ENCODE results near the gene TXNDC8.
A peak's percentile ranks its signal among the peaks of the same experiment; 100 is the strongest.
"Not testable (repeated sequence)": the region's sequence is repeated elsewhere in the genome, so short reads cannot be mapped to it uniquely, and the experiment has no call there.

The TXNDC8 gene

DNA sequence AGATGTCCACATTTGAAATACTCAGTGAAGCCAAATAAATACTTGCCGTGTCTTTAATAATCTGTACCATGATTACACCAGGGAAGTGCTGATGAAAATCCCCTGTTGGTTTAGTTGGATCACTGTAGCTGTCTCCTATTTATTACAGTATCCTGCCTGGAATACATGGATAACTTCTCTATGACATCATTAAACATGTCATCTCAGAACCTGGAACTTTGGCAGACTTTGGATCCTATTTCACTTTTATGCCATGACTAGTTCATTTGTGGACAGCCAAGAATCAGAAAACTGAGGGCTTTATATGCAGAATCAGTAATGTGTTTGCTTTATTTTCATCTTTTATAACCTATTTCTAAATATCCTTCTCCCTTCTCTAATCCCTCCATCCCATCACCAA lies at the start of gene TXNDC8:
TXNDC8 (minus strand) TSS at position 137 of the 400 bp plus-strand sequence.
- ATAC-seq (no peak), DNase-seq (no peak)
- Mint-ChIP-seq H3K27ac (no peak within 1 kb of the TSS), H3K27me3 (peaks cover 2% of the 10 kb centered on the region), H3K36me3 (ENCODE audit: low read depth) (no peaks in the 10 kb centered on the region), H3K9me3 (no peaks in the 10 kb centered on the region), H3K4me1 (peaks cover 2% of the 10 kb centered on the region), H3K4me3 (no peak within 1 kb of the TSS)

DNA sequence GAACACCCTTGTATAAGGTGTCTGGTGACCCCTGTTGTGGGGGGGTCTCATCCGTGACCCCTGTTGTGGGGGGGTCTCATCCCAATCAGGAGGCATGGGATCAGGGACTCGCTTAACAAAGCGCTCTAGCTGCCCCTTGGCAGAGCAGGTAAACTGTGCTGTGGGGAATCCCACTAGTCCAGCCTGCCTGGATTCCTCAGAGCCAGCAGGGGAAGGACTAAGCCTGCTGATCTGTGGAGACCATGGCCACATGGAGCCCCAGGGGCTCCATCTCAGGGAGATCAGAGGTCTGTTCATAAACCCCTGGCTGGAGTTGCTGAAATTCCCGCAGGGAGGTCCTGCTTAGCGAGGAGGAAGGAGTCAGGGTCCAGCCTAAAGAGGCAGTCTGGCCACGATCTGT lies 45.8 kb upstream of the TXNDC8 start:
- ATAC-seq: no peak
- no peak for DNase-seq
- Mint-ChIP-seq H3K27ac (no peak overlapping the region), H3K4me1 (no peaks in the 10 kb centered on the region), H3K27me3 (peaks cover 5% of the 10 kb centered on the region), H3K4me3 (no peak overlapping the region), H3K36me3 (ENCODE audit: low read depth) (no peaks in the 10 kb centered on the region), H3K9me3 (no peaks in the 10 kb centered on the region)

DNA sequence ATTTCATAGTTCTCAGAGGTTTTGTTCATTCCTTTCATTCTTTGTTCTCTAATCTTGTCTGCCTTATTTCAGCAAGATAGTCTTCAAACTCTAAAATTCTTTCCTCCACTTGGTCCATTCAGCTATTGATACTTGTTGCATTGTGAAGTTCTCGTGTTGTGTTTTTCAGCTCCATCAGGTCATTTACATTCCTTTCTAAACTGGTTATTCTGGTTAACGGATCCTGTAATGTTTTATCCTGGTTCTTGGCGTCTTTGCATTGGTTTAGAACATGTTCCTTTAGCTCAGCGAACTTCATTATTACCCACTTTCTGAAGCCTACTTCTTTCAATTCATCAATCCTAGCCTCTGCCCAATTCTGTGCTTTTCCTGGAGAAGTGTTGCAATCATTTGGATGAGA lies 45.1 kb upstream of the TXNDC8 start:
- H3K27ac Mint-ChIP-seq: no peak overlapping the region
- no peaks in the 10 kb centered on the region for H3K4me1 Mint-ChIP-seq
- no peaks in the 10 kb centered on the region for H3K36me3 Mint-ChIP-seq (ENCODE audit: low read depth)
- no peak overlapping the region for H3K4me3 Mint-ChIP-seq
- no peak for ATAC-seq
- H3K27me3 Mint-ChIP-seq: peaks cover 10% of the 10 kb centered on the region
- H3K9me3 Mint-ChIP-seq: no peaks in the 10 kb centered on the region
- DNase-seq: no peak

DNA sequence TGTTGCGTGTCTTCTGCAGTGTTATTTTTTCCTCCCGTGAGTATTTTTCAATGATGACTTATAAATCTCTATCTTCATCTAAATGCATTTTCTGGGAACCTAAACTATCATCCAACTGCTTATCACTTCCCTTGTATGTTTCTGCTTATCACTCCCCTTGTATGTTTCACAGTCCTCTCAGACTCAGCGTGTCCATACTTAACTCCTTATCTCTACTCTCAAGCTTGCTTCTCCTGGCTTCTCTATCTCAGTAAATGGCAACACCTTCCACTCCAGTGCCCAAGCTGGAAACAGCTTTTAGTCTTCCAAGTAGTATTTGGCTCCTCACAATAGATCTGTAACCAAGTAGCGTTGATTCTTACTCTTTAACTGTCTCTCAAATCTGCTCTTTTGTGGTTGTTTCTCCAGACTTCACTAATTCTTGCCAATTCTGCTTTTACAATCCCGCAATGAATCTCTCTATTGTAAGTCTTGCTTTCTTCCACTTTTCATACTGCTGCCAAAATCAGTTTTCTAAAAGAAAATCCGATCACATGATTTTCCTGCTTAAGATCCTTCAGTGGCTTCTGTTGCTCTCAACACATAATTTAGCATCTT lies 33.8 kb upstream of the TXNDC8 start:
- H3K4me1 Mint-ChIP-seq: no peaks in the 10 kb centered on the region

DNA sequence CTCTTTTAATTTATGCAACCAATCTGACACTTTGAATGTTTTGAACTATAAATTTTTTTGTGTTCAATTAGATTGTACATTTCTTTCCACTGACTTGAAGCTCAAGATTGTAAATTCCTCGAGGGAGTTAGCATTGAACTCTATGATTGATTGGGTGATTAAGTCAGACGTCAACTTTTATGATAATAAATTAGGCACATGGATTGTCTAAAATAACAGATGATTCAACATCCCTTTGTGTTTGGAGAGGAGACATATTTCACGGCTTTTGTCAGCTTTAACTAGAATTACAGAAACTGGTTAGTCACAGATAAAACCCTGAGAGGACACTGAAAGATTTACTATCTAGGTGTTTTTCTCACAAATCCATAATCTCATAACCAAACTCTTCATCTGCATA lies 32.7 kb upstream of the TXNDC8 start:
- no peak for DNase-seq

More for the DNA sequence above, 33.8 kb upstream of the TXNDC8 start:
- no peaks in the 10 kb centered on the region for H3K36me3 Mint-ChIP-seq (ENCODE audit: low read depth)
- ATAC-seq (no peak), DNase-seq (no peak)
- no peak overlapping the region for H3K4me3 Mint-ChIP-seq
- no peaks in the 10 kb centered on the region for H3K9me3 Mint-ChIP-seq
- H3K27ac Mint-ChIP-seq: no peak overlapping the region
- H3K27me3 Mint-ChIP-seq: peaks cover 2% of the 10 kb centered on the region

DNA sequence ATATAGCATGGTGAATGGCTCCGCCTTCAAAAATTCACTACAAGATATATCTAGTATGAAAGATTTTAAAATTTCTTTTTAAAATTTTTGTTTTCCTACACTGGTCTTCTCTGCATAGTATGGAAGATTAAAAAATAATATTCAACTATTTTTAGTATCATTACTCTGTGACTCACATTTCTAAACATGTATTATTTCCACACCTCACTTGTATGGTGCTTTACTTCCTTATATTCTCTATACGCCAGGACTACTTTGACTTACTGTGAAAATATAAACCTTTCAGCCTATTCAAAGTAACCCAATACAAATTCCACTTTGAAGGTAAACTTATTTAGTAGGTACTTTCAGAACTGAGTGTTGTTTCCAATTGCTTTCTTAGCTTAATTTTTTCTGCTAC lies 26.8 kb upstream of the TXNDC8 start:
- Mint-ChIP-seq H3K27me3 (peaks cover 5% of the 10 kb centered on the region), H3K9me3 (no peaks in the 10 kb centered on the region), H3K4me1 (no peaks in the 10 kb centered on the region), H3K36me3 (ENCODE audit: low read depth) (no peaks in the 10 kb centered on the region), H3K27ac (no peak overlapping the region), H3K4me3 (no peak overlapping the region)
- ATAC-seq (no peak), DNase-seq (no peak)

More for the DNA sequence above, 32.7 kb upstream of the TXNDC8 start:
- H3K27me3 Mint-ChIP-seq: peaks cover 5% of the 10 kb centered on the region
- H3K36me3 Mint-ChIP-seq (ENCODE audit: low read depth): no peaks in the 10 kb centered on the region
- no peaks in the 10 kb centered on the region for H3K4me1 Mint-ChIP-seq
- ATAC-seq: no peak
- no peak overlapping the region for H3K27ac Mint-ChIP-seq
- no peaks in the 10 kb centered on the region for H3K9me3 Mint-ChIP-seq
- H3K4me3 Mint-ChIP-seq: no peak overlapping the region

DNA sequence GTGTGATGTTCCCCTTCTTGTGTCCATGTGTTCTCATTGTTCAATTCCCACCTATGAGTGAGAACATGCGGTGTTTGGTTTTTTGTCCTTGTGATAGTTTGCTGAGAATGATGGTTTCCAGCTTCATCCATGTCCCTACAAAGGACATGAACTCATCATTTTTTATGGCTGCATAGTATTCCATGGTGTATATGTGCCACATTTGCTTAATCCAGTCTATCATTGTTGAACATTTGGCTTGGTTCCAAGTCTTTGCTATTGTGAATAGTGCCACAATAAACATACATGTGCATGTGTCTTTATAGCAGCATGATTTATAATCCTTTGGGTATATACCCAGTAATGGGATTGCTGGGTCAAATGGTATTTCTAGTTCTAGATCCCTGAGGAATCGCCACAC lies 21.3 kb upstream of the TXNDC8 start:
- not testable (repeated sequence) for ATAC-seq; H3K4me3 Mint-ChIP-seq; H3K4me1 Mint-ChIP-seq; H3K27ac Mint-ChIP-seq; H3K9me3 Mint-ChIP-seq; H3K36me3 Mint-ChIP-seq (ENCODE audit: low read depth); H3K27me3 Mint-ChIP-seq; DNase-seq

DNA sequence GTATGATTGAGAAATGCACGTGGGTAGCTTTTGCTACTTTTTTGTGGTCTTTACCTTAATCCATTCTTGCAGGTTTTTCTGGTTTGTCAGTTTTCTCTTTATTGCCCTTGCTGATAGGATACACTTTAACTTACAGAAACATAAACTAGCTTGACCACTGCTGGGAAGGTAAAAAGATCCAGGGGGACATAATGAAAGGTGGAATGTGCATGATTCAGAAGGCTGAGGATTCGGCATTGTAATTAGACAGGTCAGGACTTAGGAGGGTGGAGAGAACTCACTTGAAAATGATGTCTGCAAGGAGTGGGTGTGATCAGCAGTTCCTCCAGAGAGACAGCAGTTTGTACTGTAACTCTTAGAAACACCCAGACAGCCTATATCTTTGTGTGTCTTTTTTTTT lies 19.8 kb upstream of the TXNDC8 start:
- ATAC-seq: no peak
- Mint-ChIP-seq H3K9me3 (no peaks in the 10 kb centered on the region), H3K27me3 (no peaks in the 10 kb centered on the region), H3K4me1 (no peaks in the 10 kb centered on the region), H3K36me3 (ENCODE audit: low read depth) (no peaks in the 10 kb centered on the region), H3K27ac (no peak overlapping the region), H3K4me3 (no peak overlapping the region)
- no peak for DNase-seq

DNA sequence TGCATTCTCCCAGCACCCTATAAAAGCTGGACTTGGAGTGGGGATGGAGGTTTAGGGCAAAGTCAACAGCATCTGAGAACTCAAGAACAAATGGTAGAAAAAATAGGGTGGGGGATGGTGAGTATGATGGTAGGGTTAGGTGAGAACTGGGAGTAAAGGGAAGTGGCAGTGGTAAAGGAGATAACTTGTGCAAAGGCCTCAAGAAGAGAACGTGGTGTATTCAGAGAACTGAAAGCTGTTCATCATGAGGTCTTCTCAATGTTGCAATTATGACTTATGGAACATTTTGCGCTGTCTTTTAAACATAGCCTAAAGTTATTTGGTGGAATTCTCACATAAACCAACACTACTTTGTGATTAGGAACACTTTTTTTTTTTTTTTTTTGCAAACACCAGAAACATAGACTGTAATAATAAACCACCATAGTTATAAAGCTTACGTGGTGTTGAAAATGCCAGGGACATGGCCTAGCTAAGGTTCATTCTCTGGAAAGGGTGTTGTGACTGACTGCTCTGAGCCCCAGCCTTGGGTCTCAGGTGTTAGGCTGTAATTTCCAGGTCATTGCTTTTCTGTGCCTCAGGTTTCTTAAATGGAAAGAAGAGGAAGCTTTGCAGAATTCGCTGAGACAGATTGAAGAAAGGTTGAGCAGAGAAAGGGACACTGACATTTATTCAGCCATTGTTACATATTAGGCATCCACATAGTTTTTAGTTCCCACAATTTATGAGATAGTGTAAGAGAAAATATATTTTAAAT lies 19.2 kb upstream of the TXNDC8 start:
- Mint-ChIP-seq H3K36me3 (ENCODE audit: low read depth) (no peaks in the 10 kb centered on the region), H3K9me3 (no peaks in the 10 kb centered on the region), H3K4me3 (no peak overlapping the region), H3K27me3 (no peaks in the 10 kb centered on the region), H3K4me1 (no peaks in the 10 kb centered on the region), H3K27ac (no peak overlapping the region)
- DNase-seq (no peak), ATAC-seq (no peak)

DNA sequence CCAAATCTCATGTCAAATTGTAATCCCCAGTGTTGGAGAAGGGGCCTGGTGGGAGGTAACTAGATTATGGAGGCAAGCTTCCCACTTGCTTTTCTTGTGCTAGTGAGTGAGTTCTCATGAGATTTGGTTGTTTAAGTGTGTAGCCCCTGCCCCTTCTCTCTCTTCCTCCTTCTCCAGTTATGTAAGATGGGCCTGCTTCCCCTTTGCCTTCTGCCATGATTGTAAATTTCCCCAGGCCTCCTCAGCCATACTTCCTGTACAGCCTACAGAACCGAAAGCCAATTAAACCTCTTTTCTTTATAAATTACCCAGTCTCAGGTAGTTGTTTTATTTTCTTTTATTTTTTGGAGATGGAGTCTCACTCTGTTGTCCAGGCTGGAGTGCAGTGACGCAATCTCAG lies 18.2 kb upstream of the TXNDC8 start:
- H3K4me1 Mint-ChIP-seq: no peaks in the 10 kb centered on the region

DNA sequence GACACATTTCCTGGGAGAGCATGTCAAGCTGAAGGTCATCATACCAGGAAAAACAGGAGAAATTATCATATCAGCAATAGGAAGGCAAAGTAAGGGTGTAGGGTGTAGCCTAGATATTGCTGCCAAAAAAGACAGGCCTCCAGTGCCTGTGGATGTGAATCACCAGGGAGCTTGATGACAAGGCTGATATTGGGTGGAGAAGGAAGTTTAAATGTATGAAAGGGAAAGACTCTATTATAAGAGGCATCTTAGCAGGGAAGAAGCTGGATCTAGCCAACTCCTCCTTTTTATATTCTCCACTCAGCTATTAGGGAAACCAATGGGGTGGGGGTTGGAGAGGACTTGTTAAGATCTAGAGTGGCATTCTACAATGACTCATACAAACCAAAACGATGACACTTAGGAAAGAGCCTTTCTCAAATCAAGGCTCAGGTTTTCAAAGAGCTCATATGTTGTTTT lies 13.4 kb upstream of the TXNDC8 start:
- no peaks in the 10 kb centered on the region for H3K36me3 Mint-ChIP-seq (ENCODE audit: low read depth)
- DNase-seq: no peak
- ATAC-seq: peak; percentile 69
- H3K27me3 Mint-ChIP-seq: no peaks in the 10 kb centered on the region
- H3K4me3 Mint-ChIP-seq: no peak overlapping the region
- H3K4me1 Mint-ChIP-seq: no peaks in the 10 kb centered on the region
- H3K9me3 Mint-ChIP-seq: no peaks in the 10 kb centered on the region
- H3K27ac Mint-ChIP-seq: no peak overlapping the region

More for the DNA sequence above, 18.2 kb upstream of the TXNDC8 start:
- no peak overlapping the region for H3K27ac Mint-ChIP-seq
- no peaks in the 10 kb centered on the region for H3K36me3 Mint-ChIP-seq (ENCODE audit: low read depth)
- no peak for ATAC-seq
- no peaks in the 10 kb centered on the region for H3K27me3 Mint-ChIP-seq
- H3K9me3 Mint-ChIP-seq: no peaks in the 10 kb centered on the region
- DNase-seq: no peak
- no peak overlapping the region for H3K4me3 Mint-ChIP-seq

DNA sequence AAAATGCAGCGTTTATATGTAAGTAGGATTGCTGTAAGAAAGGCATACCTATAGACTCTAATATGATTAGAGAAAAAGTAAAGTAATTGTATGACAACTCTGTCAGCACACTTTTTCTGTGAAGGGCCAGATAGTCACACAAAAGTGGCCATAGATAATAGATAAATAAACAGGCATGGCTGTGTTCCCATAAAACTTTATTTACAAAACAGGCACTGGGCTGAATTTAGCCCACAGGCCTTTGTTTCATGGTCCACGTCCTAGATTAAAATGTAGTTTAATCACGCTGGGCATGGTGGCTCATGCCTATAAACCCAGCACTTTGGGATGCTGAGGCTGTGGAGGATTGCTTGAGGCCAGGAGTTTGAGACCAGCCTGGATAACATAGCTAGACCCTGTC lies 8.7 kb upstream of the TXNDC8 start:
- Mint-ChIP-seq H3K4me3 (no peak overlapping the region), H3K36me3 (ENCODE audit: low read depth) (no peaks in the 10 kb centered on the region)
- no peak for ATAC-seq

DNA sequence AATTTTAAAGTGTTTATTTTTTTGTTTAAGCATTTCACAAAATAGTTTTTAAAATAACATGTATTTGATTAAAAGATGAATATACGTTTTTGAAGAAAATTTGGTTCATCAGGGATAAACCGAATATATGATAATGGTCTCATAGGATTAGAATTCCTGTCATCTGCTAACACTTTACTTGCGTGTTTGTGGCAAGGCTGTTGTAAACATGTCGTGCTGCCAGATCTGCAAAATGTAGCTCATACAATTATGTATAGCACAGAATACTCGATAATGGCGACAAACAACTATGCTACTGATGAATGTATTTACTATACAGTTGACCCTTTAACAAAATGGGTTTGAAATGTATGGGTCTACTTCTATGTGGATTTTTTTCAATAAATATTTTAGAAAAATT lies 7.2 kb upstream of the TXNDC8 start:
- no peak for DNase-seq
- H3K9me3 Mint-ChIP-seq: no peaks in the 10 kb centered on the region
- no peaks in the 10 kb centered on the region for H3K4me1 Mint-ChIP-seq
- H3K27ac Mint-ChIP-seq: no peak overlapping the region
- ATAC-seq: no peak
- H3K27me3 Mint-ChIP-seq: peaks cover 3% of the 10 kb centered on the region
- H3K36me3 Mint-ChIP-seq (ENCODE audit: low read depth): no peaks in the 10 kb centered on the region
- no peak overlapping the region for H3K4me3 Mint-ChIP-seq

More for the DNA sequence above, 8.7 kb upstream of the TXNDC8 start:
- Mint-ChIP-seq H3K9me3 (no peaks in the 10 kb centered on the region), H3K27me3 (peaks cover 3% of the 10 kb centered on the region), H3K4me1 (no peaks in the 10 kb centered on the region), H3K27ac (no peak overlapping the region)
- DNase-seq: no peak

DNA sequence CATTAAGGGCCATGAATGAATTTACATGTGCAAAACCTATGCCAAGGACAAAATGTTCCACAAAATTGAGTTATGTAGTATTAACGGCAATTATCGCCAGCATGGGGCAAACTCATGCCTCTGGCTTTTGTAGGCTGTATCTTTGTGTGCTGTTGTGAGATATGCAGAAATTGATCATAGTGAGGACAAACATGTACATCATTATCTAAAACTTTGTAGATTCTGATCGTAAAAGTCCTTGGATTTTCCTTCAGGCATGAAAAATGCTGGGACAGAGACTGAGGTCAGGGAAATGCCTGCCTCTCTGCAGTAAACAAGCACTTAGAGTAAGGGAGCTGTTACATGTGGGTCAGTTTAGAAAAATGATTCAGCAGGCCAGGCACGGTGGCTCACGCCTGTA lies 5.9 kb upstream of the TXNDC8 start:
- H3K4me1 Mint-ChIP-seq: no peaks in the 10 kb centered on the region
- peaks cover 3% of the 10 kb centered on the region for H3K27me3 Mint-ChIP-seq
- no peaks in the 10 kb centered on the region for H3K9me3 Mint-ChIP-seq
- DNase-seq (no peak), ATAC-seq (no peak)
- H3K27ac Mint-ChIP-seq: no peak overlapping the region
- no peaks in the 10 kb centered on the region for H3K36me3 Mint-ChIP-seq (ENCODE audit: low read depth)
- H3K4me3 Mint-ChIP-seq: no peak overlapping the region

DNA sequence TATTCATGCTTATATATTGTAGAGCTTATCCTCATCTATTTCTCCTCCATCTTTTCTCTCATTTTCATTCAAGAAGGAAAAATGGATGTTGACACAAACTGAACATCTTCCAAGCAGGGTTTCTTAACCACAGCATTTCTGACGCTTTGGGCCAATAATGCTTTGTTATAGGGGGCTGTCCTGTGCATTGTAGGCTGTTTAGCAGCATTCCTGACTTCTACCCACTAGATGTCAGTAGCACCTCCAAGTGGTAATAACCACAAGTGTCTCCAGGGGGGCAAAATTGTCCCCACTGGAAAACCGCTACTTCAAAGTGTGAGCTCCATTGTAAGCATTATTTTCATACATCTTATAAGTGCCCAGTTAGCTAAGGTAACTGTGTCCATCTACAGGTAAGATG lies 2.6 kb upstream of the TXNDC8 start:
- Mint-ChIP-seq H3K9me3 (no peaks in the 10 kb centered on the region), H3K36me3 (ENCODE audit: low read depth) (no peaks in the 10 kb centered on the region), H3K27me3 (peaks cover 3% of the 10 kb centered on the region), H3K27ac (no peak overlapping the region), H3K4me3 (no peak overlapping the region), H3K4me1 (no peaks in the 10 kb centered on the region)
- DNase-seq: no peak
- no peak for ATAC-seq
